GM13977 (cell line): ENCODE results near the gene OR11L1.

Experiments
- DNase-seq: peaks from one replicate; pipeline ENCODE4 v3.0.0; 2012; ENCODE audit warnings: low spot score
- CTCF ChIP-seq: IDR thresholded peaks from 2 replicates; pipeline ENCODE4 v1.5.1; 2012; ENCODE audit warnings: mild to moderate bottlenecking, control low read depth; ENCODE audit not compliant: insufficient read depth; ENCODE audit errors: extremely low read depth, missing control alignments
- in situ Hi-C: fragments of 300-500 bp; cut with MboI; formaldehyde crosslinking; loops from one replicate; pipeline ENCODE4 v1.12.0; 2022; ENCODE audit warnings: low sequenced_read_pairs, low pct_unique_long_range_greater_than_20kb, mixed read lengths, inconsistent platforms; ENCODE audit not compliant: unreplicated experiment

The OR11L1 gene

GRCh38 chr1:247857985-247858619 is 16.4 kb upstream of the OR11L1 start:
- TF ChIP-seq CTCF, result no peak
- in situ Hi-C loops, result no loop called here
- DNase-seq, result no peak

DNA sequence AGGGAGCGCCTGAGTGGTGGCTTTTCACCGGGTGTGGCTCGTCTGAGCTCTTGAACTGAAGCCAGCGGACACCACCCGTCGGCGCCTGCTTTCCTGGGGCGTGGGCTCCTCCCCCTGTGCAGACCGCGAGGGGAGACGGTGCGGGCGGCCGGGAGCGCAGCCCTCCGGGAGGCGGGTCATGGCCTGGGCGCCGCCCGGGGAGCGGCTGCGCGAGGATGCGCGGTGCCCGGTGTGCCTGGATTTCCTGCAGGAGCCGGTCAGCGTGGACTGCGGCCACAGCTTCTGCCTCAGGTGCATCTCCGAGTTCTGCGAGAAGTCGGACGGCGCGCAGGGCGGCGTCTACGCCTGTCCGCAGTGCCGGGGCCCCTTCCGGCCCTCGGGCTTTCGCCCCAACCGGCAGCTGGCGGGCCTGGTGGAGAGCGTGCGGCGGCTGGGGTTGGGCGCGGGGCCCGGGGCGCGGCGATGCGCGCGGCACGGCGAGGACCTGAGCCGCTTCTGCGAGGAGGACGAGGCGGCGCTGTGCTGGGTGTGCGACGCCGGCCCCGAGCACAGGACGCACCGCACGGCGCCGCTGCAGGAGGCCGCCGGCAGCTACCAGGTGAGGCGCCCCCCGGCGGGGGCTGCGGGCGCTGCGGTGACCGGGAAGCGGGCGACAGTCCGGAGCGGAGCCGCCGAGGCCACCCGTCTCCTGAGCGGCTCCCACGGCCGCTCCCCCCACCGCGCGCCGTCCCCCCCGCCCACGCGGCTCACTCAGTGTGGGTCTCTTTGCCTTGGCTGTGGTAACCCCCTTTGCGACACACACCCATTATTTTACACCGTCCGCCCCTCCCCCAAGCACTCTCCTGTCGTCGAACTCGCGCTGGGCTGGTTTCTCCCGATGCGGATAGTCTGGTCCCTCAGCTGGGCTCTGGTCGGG is 15.6 kb upstream of the OR11L1 start, which contains the start of gene TRIM58:
Gene TRIM58 (plus strand): TSS at position 119 of the 916 bp plus-strand sequence. CDS start 60 bp downstream, at position 179.
- in situ Hi-C loops, result no loop called here
- peak; percentile 56 for DNase-seq
- peak; percentile 22 for TF ChIP-seq CTCF

GRCh38 chr1:247855911-247856310 is 14.2 kb upstream of the OR11L1 start:
- DNase-seq, result no peak
- in situ Hi-C loops, result no loop called here
- no peak for TF ChIP-seq CTCF

DNA sequence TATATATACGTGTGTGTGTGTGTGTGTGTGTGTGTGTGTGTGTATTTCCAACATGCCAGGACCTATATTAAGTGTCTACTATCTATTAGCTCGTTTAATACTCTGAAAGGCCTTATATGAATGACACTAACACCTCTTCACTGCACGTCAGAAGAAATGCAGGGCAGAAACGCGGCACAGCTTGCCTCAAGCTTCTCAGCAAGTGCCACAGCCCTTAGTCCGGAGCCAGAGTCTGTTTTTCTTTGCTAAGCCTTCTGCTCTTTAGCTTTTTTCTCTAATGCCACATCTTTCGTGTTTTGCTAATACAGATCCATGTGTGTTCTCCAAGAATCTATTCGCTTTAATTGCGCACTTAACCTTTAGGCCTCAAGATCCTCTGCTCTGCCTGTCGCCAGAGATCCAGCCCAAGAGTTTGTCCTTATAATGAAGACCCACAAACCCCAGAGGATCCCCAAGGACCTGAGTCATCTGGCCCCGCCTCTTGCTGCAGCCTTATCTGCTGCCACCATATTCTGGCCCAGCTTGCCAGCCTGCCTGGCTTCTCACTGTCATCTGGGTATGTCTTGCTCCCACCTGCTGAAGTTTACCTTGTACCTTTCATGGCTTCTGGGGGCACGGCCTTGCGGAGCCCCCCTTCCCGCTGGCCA is 13.3 kb upstream of the OR11L1 start:
- no peak for TF ChIP-seq CTCF
- DNase-seq, result no peak
- in situ Hi-C loops, result no loop called here

GRCh38 chr1:247849616-247850015 is 7.9 kb upstream of the OR11L1 start:
- DNase-seq, result no peak
- in situ Hi-C loops, result no loop called here
- no peak for TF ChIP-seq CTCF

- in situ Hi-C loops, result no loop called here
- no peak for TF ChIP-seq CTCF
- no peak for DNase-seq
Measured at GRCh38 chr1:247848346-247848745, 6.7 kb upstream of the OR11L1 start.
